Measurements from ENCODE around the gene PCSK2. TPM values are rescaled to one million over a fixed set of nuclear protein-coding genes. Genes with fewer than 3 reads are reported as not detected.

PCSK2 gene
- total RNA-seq, 1 donor from 2014 or later, result not detected

- H3K36me3 Mint-ChIP-seq (ENCODE audit: low read depth), result no peaks in the 10 kb centered on the region
- no peak overlapping the region for H3K27ac Mint-ChIP-seq
- no peak overlapping the region for H3K4me3 Mint-ChIP-seq (ENCODE audit: low read depth)
- DNase-seq (ENCODE audit: low spot score), result no peak
- H3K4me1 Mint-ChIP-seq (ENCODE audit: low read depth), result peaks cover 1% of the 10 kb centered on the region
- no peaks in the 10 kb centered on the region for H3K9me3 Mint-ChIP-seq
- H3K27me3 Mint-ChIP-seq (ENCODE audit: low read depth), result peaks cover 37% of the 10 kb centered on the region
- intact Hi-C loops (cut with micrococcal nuclease), result no loop called here
These were observed 3.3 kb upstream of the PCSK2 start for GRCh38 chr20:17223553-17223952.

- peaks cover 47% of the 10 kb centered on the region for H3K27me3 Mint-ChIP-seq (ENCODE audit: low read depth)
- DNase-seq (ENCODE audit: low spot score), result no peak
- no peak overlapping the region for H3K4me3 Mint-ChIP-seq (ENCODE audit: low read depth)
- H3K9me3 Mint-ChIP-seq, result no peaks in the 10 kb centered on the region
- peaks cover 1% of the 10 kb centered on the region for H3K4me1 Mint-ChIP-seq (ENCODE audit: low read depth)
- H3K36me3 Mint-ChIP-seq (ENCODE audit: low read depth), result no peaks in the 10 kb centered on the region
- intact Hi-C loops (cut with micrococcal nuclease), result no loop called here
- H3K27ac Mint-ChIP-seq, result no peak overlapping the region
These were observed 910 bp upstream of the PCSK2 start for GRCh38 chr20:17225851-17226409.

GRCh38 chr20:17227219-17227575, 357 bp downstream of the PCSK2 start:
- Mint-ChIP-seq H3K4me3 (ENCODE audit: low read depth) (no peak overlapping the region), H3K27me3 (ENCODE audit: low read depth) (peaks cover 47% of the 10 kb centered on the region), H3K27ac (no peak overlapping the region), H3K9me3 (no peaks in the 10 kb centered on the region), H3K4me1 (ENCODE audit: low read depth) (peaks cover 1% of the 10 kb centered on the region), H3K36me3 (ENCODE audit: low read depth) (no peaks in the 10 kb centered on the region)
- DNase-seq (ENCODE audit: low spot score), result no peak
- intact Hi-C loops (cut with micrococcal nuclease), result no loop called here

- Mint-ChIP-seq H3K27ac (no peak overlapping the region), H3K9me3 (no peaks in the 10 kb centered on the region), H3K4me1 (ENCODE audit: low read depth) (peaks cover 1% of the 10 kb centered on the region), H3K36me3 (ENCODE audit: low read depth) (no peaks in the 10 kb centered on the region), H3K27me3 (ENCODE audit: low read depth) (peaks cover 47% of the 10 kb centered on the region), H3K4me3 (ENCODE audit: low read depth) (no peak overlapping the region)
- no peak for DNase-seq (ENCODE audit: low spot score)
- intact Hi-C loops (cut with micrococcal nuclease), result no loop called here
These were observed 1.1 kb downstream of the PCSK2 start for GRCh38 chr20:17227669-17228623.

- no peak overlapping the region for H3K27ac Mint-ChIP-seq
- peaks cover 1% of the 10 kb centered on the region for H3K4me1 Mint-ChIP-seq (ENCODE audit: low read depth)
- H3K4me3 Mint-ChIP-seq (ENCODE audit: low read depth), result no peak overlapping the region
- peaks cover 47% of the 10 kb centered on the region for H3K27me3 Mint-ChIP-seq (ENCODE audit: low read depth)
- no peak for DNase-seq (ENCODE audit: low spot score)
- intact Hi-C loops (cut with micrococcal nuclease), result no loop called here
- H3K36me3 Mint-ChIP-seq (ENCODE audit: low read depth), result no peaks in the 10 kb centered on the region
- H3K9me3 Mint-ChIP-seq, result no peaks in the 10 kb centered on the region
These were observed 1.8 kb downstream of the PCSK2 start for GRCh38 chr20:17228624-17229061.

DNA sequence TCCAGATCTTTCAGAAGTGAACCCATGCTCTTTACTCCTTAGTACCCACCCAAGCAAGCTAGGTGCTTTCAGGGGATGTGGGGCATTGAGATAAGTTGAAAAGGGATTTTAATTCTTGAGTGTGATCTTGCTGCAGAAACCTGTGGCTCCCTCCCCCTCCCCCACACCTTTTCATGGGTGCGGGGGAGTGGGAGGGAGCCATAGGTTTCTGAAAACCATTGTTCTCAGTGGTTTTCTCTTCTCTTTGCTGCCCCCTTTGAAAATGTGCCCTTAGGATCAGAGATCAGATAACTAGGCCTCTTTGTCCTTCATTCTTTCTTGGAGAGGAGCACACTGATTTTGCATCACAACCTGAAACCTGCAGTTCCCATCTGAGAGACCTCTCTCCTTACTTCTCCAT, 2.4 kb downstream of the PCSK2 start:
- Mint-ChIP-seq H3K27ac (no peak overlapping the region), H3K4me1 (ENCODE audit: low read depth) (peaks cover 1% of the 10 kb centered on the region), H3K9me3 (no peaks in the 10 kb centered on the region), H3K27me3 (ENCODE audit: low read depth) (peaks cover 46% of the 10 kb centered on the region), H3K36me3 (ENCODE audit: low read depth) (no peaks in the 10 kb centered on the region), H3K4me3 (ENCODE audit: low read depth) (no peak overlapping the region)
- intact Hi-C loops (cut with micrococcal nuclease), result no loop called here
- no peak for DNase-seq (ENCODE audit: low spot score)

GRCh38 chr20:17233626-17234025, 6.8 kb downstream of the PCSK2 start:
- H3K27ac Mint-ChIP-seq, result no peak overlapping the region
- H3K27me3 Mint-ChIP-seq (ENCODE audit: low read depth), result peaks cover 9% of the 10 kb centered on the region
- no peaks in the 10 kb centered on the region for H3K36me3 Mint-ChIP-seq (ENCODE audit: low read depth)
- DNase-seq (ENCODE audit: low spot score), result no peak
- no peaks in the 10 kb centered on the region for H3K9me3 Mint-ChIP-seq
- H3K4me1 Mint-ChIP-seq (ENCODE audit: low read depth), result no peaks in the 10 kb centered on the region
- intact Hi-C loops (cut with micrococcal nuclease), result no loop called here
- H3K4me3 Mint-ChIP-seq (ENCODE audit: low read depth), result no peak overlapping the region

DNA sequence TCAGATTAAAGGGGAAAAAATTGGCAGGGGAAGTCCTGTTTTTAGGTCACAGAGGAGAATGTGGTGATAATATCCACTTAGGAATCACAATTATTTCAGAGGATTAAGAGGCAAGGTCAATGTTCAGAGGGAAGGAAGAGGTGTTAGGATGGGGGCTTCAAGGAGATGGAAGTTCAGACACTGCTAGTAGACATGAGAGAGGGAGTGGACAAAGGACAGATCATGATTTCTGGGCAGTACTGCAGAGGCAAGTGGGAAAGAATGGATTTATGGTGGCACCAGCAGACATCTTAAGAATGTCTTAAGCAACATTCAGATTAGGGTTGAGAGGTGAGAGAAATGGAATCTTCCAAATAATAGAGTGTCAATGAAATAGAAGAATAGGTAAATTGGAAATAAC, 9.9 kb downstream of the PCSK2 start:
- Mint-ChIP-seq H3K27me3 (ENCODE audit: low read depth) (no peaks in the 10 kb centered on the region), H3K4me3 (ENCODE audit: low read depth) (no peak overlapping the region), H3K4me1 (ENCODE audit: low read depth) (no peaks in the 10 kb centered on the region), H3K27ac (no peak overlapping the region), H3K9me3 (no peaks in the 10 kb centered on the region), H3K36me3 (ENCODE audit: low read depth) (no peaks in the 10 kb centered on the region)
- no peak for DNase-seq (ENCODE audit: low spot score)
- intact Hi-C loops (cut with micrococcal nuclease), result no loop called here

GRCh38 chr20:17248224-17248623, 21.4 kb downstream of the PCSK2 start:
- H3K36me3 Mint-ChIP-seq (ENCODE audit: low read depth), result no peaks in the 10 kb centered on the region
- no peaks in the 10 kb centered on the region for H3K4me1 Mint-ChIP-seq (ENCODE audit: low read depth)

DNA sequence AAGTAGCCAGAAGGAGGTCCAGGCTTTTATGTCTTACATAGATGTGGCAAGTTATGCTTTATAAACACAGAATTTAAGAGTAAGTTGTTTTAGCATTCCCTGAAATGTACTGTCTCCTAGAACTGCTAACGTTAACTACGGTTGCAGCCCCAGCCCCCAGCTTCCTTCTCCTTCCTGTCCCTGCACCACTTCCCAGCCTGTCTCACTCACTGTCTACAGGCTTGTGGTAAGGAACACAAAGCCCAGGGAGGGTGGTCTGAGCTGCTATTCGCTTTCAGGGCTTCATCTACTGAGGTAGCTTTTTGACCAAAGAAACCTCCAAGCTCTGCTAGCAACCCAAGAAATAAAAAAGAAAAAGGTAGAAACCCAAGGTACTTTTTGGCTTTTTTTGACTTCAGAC, 35.9 kb downstream of the PCSK2 start:
- Mint-ChIP-seq H3K27me3 (ENCODE audit: low read depth) (no peaks in the 10 kb centered on the region), H3K9me3 (no peaks in the 10 kb centered on the region), H3K4me1 (ENCODE audit: low read depth) (no peaks in the 10 kb centered on the region), H3K4me3 (ENCODE audit: low read depth) (no peak overlapping the region), H3K36me3 (ENCODE audit: low read depth) (no peaks in the 10 kb centered on the region), H3K27ac (no peak overlapping the region)
- intact Hi-C loops (cut with micrococcal nuclease), result no loop called here
- DNase-seq (ENCODE audit: low spot score), result no peak

More at GRCh38 chr20:17248224-17248623, 21.4 kb downstream of the PCSK2 start:
- no peak overlapping the region for H3K27ac Mint-ChIP-seq
- no peaks in the 10 kb centered on the region for H3K27me3 Mint-ChIP-seq (ENCODE audit: low read depth)
- no peak overlapping the region for H3K4me3 Mint-ChIP-seq (ENCODE audit: low read depth)
- DNase-seq (ENCODE audit: low spot score), result no peak
- no peaks in the 10 kb centered on the region for H3K9me3 Mint-ChIP-seq
- intact Hi-C loops (cut with micrococcal nuclease), result no loop called here

DNA sequence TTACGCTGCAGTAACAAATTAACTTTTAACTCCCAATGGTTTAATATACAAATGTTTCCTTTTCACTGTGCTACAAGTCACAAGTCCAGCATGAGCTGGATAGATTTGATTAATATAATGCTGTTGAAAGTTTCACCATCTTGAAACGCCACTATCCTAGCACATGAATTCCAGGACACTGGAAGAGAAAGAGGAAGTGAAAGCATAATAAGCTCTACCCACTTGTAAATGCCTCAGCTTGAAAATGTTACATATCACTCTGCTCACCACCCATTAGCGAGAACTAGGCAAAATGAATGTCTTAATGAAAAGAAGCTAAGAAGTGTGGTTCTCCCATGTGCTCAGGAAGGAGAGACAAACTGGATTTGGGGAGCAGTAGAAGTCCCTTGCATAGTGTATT, 46.9 kb downstream of the PCSK2 start:
- DNase-seq (ENCODE audit: low spot score), result no peak
- no peaks in the 10 kb centered on the region for H3K36me3 Mint-ChIP-seq (ENCODE audit: low read depth)
- no peaks in the 10 kb centered on the region for H3K27me3 Mint-ChIP-seq (ENCODE audit: low read depth)
- intact Hi-C loops (cut with micrococcal nuclease), result no loop called here
- H3K4me3 Mint-ChIP-seq (ENCODE audit: low read depth), result no peak overlapping the region
- no peak overlapping the region for H3K27ac Mint-ChIP-seq
- no peaks in the 10 kb centered on the region for H3K4me1 Mint-ChIP-seq (ENCODE audit: low read depth)
- peaks cover 1% of the 10 kb centered on the region for H3K9me3 Mint-ChIP-seq

DNA sequence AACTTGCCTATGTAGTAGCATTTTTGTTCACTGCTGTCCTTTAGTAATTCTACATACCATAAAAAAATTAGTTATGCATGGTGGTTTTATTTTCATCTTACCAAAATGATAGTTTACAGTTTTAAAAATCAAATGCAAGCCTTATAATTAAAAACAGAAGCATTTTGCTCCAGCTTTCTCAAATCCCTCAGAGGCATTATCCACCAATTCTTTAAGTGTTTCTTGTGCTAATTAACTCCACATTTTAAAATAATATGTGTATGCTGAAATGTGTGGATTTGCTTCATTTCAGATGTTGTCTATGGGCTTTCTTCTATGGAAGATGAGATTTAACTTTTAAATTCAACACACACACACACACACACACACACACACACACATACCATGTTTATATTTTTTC, 49.3 kb downstream of the PCSK2 start:
- DNase-seq (ENCODE audit: low spot score), result no peak
- Mint-ChIP-seq H3K27ac (no peak overlapping the region), H3K4me3 (ENCODE audit: low read depth) (no peak overlapping the region), H3K9me3 (peaks cover 5% of the 10 kb centered on the region), H3K36me3 (ENCODE audit: low read depth) (no peaks in the 10 kb centered on the region), H3K27me3 (ENCODE audit: low read depth) (no peaks in the 10 kb centered on the region), H3K4me1 (ENCODE audit: low read depth) (no peaks in the 10 kb centered on the region)
- intact Hi-C loops (cut with micrococcal nuclease), result no loop called here

DNA sequence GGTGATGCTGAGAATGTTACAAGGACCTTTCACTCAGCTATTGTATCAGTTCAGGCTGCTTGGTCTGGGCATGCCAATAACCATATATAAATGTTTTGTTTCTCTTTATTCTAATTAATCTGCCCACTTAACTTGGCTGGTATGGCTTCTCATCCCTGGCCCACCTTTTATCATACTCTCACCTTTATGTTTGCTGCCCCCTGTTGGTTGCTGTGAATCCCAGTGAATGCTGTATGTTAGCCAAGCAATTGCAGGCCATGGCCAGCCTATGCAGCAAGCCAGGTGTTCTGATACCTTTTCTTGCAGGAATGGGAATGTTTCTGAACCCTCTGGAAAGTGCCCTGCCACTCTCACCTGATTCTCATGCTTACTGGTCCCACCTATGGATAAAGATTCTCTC, 54.6 kb downstream of the PCSK2 start:
- no peaks in the 10 kb centered on the region for H3K36me3 Mint-ChIP-seq (ENCODE audit: low read depth)
- peaks cover 5% of the 10 kb centered on the region for H3K9me3 Mint-ChIP-seq
- DNase-seq (ENCODE audit: low spot score), result no peak
- intact Hi-C loops (cut with micrococcal nuclease), result no loop called here
- H3K4me3 Mint-ChIP-seq (ENCODE audit: low read depth), result no peak overlapping the region
- H3K4me1 Mint-ChIP-seq (ENCODE audit: low read depth), result no peaks in the 10 kb centered on the region
- no peak overlapping the region for H3K27ac Mint-ChIP-seq
- no peaks in the 10 kb centered on the region for H3K27me3 Mint-ChIP-seq (ENCODE audit: low read depth)

Measured in activated T-helper 2 cell treated with anti-CD3 and anti-CD28 coated beads, Interferon-gamma antibody, Interleukin-2, Interleukin-4, amounts not matched to agents 10 μg/mL and 5 μg/mL and 100 μg/mL, durations not matched to agents 14 hours and 24 hours and 36 hours (primary cell).